Liver (tissue), 9 donors: ENCODE results near the gene FANK1. TPM values are rescaled to one million over a fixed set of nuclear protein-coding genes. Genes with fewer than 3 reads are reported as not detected.

Experiments
- DNase-seq: peaks from one replicate; pipeline ENCODE4 v3.0.0-alpha.2; 2017; ENCODE audit warnings: low spot score
- H3K27ac ChIP-seq, 2 donors: one replicate each; pipeline ENCODE4 v1.7.0; 2013; ENCODE audit warnings: inconsistent platforms in 2 of 2, low read length in 2 of 2, control low read depth in 1 of 2, low read depth in 1 of 2, mild to moderate bottlenecking in 1 of 2
- H3K27me3 ChIP-seq, 4 donors: one replicate each; pipeline versions ENCODE4 v1.6.1 to v1.7.0; 2013; ENCODE audit warnings: low read length in 3 of 4, inconsistent platforms in 1 of 4, mild to moderate bottlenecking in 1 of 4, moderate library complexity in 1 of 4; ENCODE audit not compliant: control insufficient read depth in 4 of 4, insufficient read depth in 4 of 4
- H3K36me3 ChIP-seq, 4 donors: one replicate each; pipeline versions ENCODE4 v1.6.1 to v1.7.0; 2013; ENCODE audit warnings: low read length in 3 of 4, mild to moderate bottlenecking in 3 of 4, low read depth in 1 of 4, moderate library complexity in 1 of 4; ENCODE audit not compliant: control insufficient read depth in 4 of 4, insufficient read depth in 3 of 4
- H3K4me1 ChIP-seq, 4 donors: one replicate each; pipeline versions ENCODE4 v1.6.1 to v1.7.0; 2013; ENCODE audit warnings: low read length in 3 of 4, mild to moderate bottlenecking in 3 of 4, moderate library complexity in 1 of 4; ENCODE audit not compliant: control insufficient read depth in 4 of 4, insufficient read depth in 4 of 4
- H3K4me3 ChIP-seq, 3 donors: one replicate each; pipeline versions ENCODE4 v1.6.1 to v1.7.0; 2013; ENCODE audit warnings: low read length in 3 of 3, control low read depth in 1 of 3, low read depth in 1 of 3, mild to moderate bottlenecking in 1 of 3
- H3K9ac ChIP-seq, 2 donors: one replicate each; pipeline ENCODE4 v1.7.0; 2013; ENCODE audit warnings: low read length in 2 of 2, mild to moderate bottlenecking in 2 of 2, moderate library complexity in 2 of 2, control low read depth in 1 of 2, low read depth in 1 of 2
- H3K9me3 ChIP-seq, 4 donors: one replicate each; pipeline versions ENCODE4 v1.6.1 to v1.7.0; 2013; ENCODE audit warnings: low read length in 3 of 4; ENCODE audit not compliant: control insufficient read depth in 4 of 4
- ATF3 ChIP-seq: IDR thresholded peaks from 2 replicates; pipeline ENCODE4 v1.6.1; 2016; ENCODE audit warnings: antibody characterized with exemption
- EGR1 ChIP-seq, 2 donors: IDR thresholded peaks; 2 replicates each; pipeline ENCODE4 v1.6.1; 2016 to 2018; ENCODE audit warnings: antibody characterized with exemption in 2 of 2, low read depth in 2 of 2
- FOXA1 ChIP-seq: IDR thresholded peaks from 2 replicates; pipeline ENCODE4 v1.6.1; 2016; ENCODE audit warnings: antibody characterized with exemption
- FOXA2 ChIP-seq: IDR thresholded peaks from 2 replicates; pipeline ENCODE4 v1.6.1; 2016; ENCODE audit warnings: antibody characterized with exemption
- GABPA ChIP-seq, 2 donors: IDR thresholded peaks in 1 of 2; conservative IDR thresholded peaks in 1 of 2; 2 replicates each; pipeline ENCODE4 v1.6.1; 2016; ENCODE audit warnings: antibody characterized with exemption in 2 of 2, mild to moderate bottlenecking in 1 of 2, moderate library complexity in 1 of 2
- HNF4A ChIP-seq, 2 donors: conservative IDR thresholded peaks; 2 replicates each; pipeline ENCODE4 v1.6.1; 2016; ENCODE audit warnings: antibody characterized with exemption in 2 of 2, mild to moderate bottlenecking in 2 of 2
- HNF4G ChIP-seq: IDR thresholded peaks from 2 replicates; pipeline ENCODE4 v1.6.1; 2016; ENCODE audit warnings: antibody characterized with exemption
- JUND ChIP-seq, 2 donors: IDR thresholded peaks; 2 replicates each; pipeline ENCODE4 v1.6.1; 2016; ENCODE audit warnings: antibody characterized with exemption in 2 of 2
- RAD21 ChIP-seq, 2 donors: IDR thresholded peaks; 2 replicates each; pipeline ENCODE4 v1.6.1; 2016; ENCODE audit warnings: antibody characterized with exemption in 2 of 2, mild to moderate bottlenecking in 2 of 2
- SP1 ChIP-seq: IDR thresholded peaks from 2 replicates; pipeline ENCODE4 v1.6.1; 2018; ENCODE audit warnings: antibody characterized with exemption, mild to moderate bottlenecking
- TAF1 ChIP-seq: conservative IDR thresholded peaks from 2 replicates; pipeline ENCODE4 v1.6.1; 2016; ENCODE audit warnings: antibody characterized with exemption, mild to moderate bottlenecking
- WGBS: extraction: QIAGEN DNeasy Blood & Tissue Kit; methylation state at CpG from one replicate; pipeline ENCODE4 v1.1.7; 2013; 5-methylcytosine and 5-hydroxymethylcytosine counted together
- polyA plus RNA-seq, 2 donors: library from polyadenylated mRNA; stranded (reverse) in 1 of 2; unstranded in 1 of 2; fragments of 200-250 nt in 1 of 2; fragments of >200 nt in 1 of 2; fragmentation: Nextera tagmentation in 1 of 2; extraction: Ambion mirVana in 1 of 2; gene quantifications; one replicate each; pipeline versions ENCODE4 v1.2.1 to v1.2.3, GENCODE V29; 2013 to 2015
- total RNA-seq, 2 donors: library from RNA; depleted of rRNA; stranded (reverse); fragments of >200 nt; gene quantifications; one replicate each; pipeline ENCODE4 v1.2.3, GENCODE V29; 2014
- TF ChIP-seq, protein P1 (sequence below): IDR thresholded peaks from 2 replicates; pipeline ENCODE4 v1.6.1; 2016; ENCODE audit warnings: antibody characterized with exemption
- TF ChIP-seq, protein P2 (sequence below): IDR thresholded peaks from 2 replicates; pipeline ENCODE4 v1.6.1; 2016; ENCODE audit warnings: antibody characterized with exemption
- TF ChIP-seq, protein P3 (sequence below): fragments of 150-350 bp; IDR thresholded peaks from 2 replicates; pipeline ENCODE4 v1.5.1; 2017; ENCODE audit warnings: improper control_type of control experiment, low read depth, low read length; ENCODE audit not compliant: missing input control
- donor health status: healthy.
- donor health status: healthy.
- donor health status: healthy.
- donor health status: healthy.
- donor health status: healthy.

Gene FANK1
- total and polyA plus RNA-seq, 4 donors: 0.28 TPM; not detected in 3

- Histone ChIP-seq H3K9ac (no peak overlapping the region), H3K9me3 (no peaks in the 10 kb centered on the region), H3K4me1 (no peaks in the 10 kb centered on the region), H3K36me3 (no peaks in the 10 kb centered on the region), H3K27ac (no peak overlapping the region), H3K27me3 (peaks cover 0 to 2% (median 0%) of the 10 kb centered on the region in 4 donors), H3K4me3 (no peak overlapping the region)
- TF ChIP-seq SP1: no peak
- TF ChIP-seq, protein P1, sequence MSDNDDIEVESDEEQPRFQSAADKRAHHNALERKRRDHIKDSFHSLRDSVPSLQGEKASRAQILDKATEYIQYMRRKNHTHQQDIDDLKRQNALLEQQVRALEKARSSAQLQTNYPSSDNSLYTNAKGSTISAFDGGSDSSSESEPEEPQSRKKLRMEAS: no peak
- no peak for TF ChIP-seq EGR1 (IDR thresholded peaks at IDR 0.05; ENCODE audit: low read depth in 2 of 2)
- TF ChIP-seq TAF1: no peak
- no peak for TF ChIP-seq FOXA1
- TF ChIP-seq, protein P2, sequence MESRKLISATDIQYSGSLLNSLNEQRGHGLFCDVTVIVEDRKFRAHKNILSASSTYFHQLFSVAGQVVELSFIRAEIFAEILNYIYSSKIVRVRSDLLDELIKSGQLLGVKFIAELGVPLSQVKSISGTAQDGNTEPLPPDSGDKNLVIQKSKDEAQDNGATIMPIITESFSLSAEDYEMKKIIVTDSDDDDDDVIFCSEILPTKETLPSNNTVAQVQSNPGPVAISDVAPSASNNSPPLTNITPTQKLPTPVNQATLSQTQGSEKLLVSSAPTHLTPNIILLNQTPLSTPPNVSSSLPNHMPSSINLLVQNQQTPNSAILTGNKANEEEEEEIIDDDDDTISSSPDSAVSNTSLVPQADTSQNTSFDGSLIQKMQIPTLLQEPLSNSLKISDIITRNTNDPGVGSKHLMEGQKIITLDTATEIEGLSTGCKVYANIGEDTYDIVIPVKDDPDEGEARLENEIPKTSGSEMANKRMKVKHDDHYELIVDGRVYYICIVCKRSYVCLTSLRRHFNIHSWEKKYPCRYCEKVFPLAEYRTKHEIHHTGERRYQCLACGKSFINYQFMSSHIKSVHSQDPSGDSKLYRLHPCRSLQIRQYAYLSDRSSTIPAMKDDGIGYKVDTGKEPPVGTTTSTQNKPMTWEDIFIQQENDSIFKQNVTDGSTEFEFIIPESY: no peak
- TF ChIP-seq, protein P3, sequence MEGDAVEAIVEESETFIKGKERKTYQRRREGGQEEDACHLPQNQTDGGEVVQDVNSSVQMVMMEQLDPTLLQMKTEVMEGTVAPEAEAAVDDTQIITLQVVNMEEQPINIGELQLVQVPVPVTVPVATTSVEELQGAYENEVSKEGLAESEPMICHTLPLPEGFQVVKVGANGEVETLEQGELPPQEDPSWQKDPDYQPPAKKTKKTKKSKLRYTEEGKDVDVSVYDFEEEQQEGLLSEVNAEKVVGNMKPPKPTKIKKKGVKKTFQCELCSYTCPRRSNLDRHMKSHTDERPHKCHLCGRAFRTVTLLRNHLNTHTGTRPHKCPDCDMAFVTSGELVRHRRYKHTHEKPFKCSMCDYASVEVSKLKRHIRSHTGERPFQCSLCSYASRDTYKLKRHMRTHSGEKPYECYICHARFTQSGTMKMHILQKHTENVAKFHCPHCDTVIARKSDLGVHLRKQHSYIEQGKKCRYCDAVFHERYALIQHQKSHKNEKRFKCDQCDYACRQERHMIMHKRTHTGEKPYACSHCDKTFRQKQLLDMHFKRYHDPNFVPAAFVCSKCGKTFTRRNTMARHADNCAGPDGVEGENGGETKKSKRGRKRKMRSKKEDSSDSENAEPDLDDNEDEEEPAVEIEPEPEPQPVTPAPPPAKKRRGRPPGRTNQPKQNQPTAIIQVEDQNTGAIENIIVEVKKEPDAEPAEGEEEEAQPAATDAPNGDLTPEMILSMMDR: no peak
- TF ChIP-seq FOXA2: no peak
- TF ChIP-seq GABPA (IDR thresholded peaks at IDR 0.05 in 1 of 2, conservative IDR thresholded peaks at IDR 0.05 in 1 of 2): no peak
- TF ChIP-seq HNF4A (conservative IDR thresholded peaks at IDR 0.05): no peak
- no peak for TF ChIP-seq HNF4G
- no peak for TF ChIP-seq JUND (IDR thresholded peaks at IDR 0.05)
- TF ChIP-seq RAD21 (IDR thresholded peaks at IDR 0.05): no peak
- 85% methylated on average over 5 of the region's 5 CpGs for WGBS
- DNase-seq: no peak
These were observed 87.3 kb downstream of the FANK1 start for GRCh38 chr10:125983656-125984055.

GRCh38 chr10:125984346-125984745, 88.0 kb downstream of the FANK1 start:
- 58% methylated on average over 4 of the region's 4 CpGs for WGBS
- Histone ChIP-seq H3K4me1 (no peaks in the 10 kb centered on the region), H3K9ac (no peak overlapping the region), H3K27me3 (peaks cover 0 to 2% (median 0%) of the 10 kb centered on the region in 4 donors), H3K36me3 (no peaks in the 10 kb centered on the region), H3K9me3 (no peaks in the 10 kb centered on the region), H3K27ac (no peak overlapping the region), H3K4me3 (no peak overlapping the region)
- no peak for TF ChIP-seq GABPA (IDR thresholded peaks at IDR 0.05 in 1 of 2, conservative IDR thresholded peaks at IDR 0.05 in 1 of 2)
- no peak for TF ChIP-seq HNF4G
- no peak for TF ChIP-seq SP1
- no peak for TF ChIP-seq FOXA1
- TF ChIP-seq, protein P3: no peak
- no peak for TF ChIP-seq FOXA2
- TF ChIP-seq ATF3: no peak
- TF ChIP-seq JUND (IDR thresholded peaks at IDR 0.05): no peak
- no peak for DNase-seq
